HG03460 (cell line): ENCODE data around the gene RASSF5.

Experiments used
- ATAC-seq: cut with Tn5 transposase; IDR thresholded peaks from one replicate; pipeline ENCODE4 v1.9.1; 2021; ENCODE audit not compliant: unreplicated experiment

RASSF5 gene

GRCh38 chr1:206507284-206508129 lies at the start of gene RASSF5:
TSS of gene RASSF5 (plus strand) at chr1:206507531. CDS start at chr1:206507603, 72 bp downstream.
- ATAC-seq, result peak; percentile 50

GRCh38 chr1:206459703-206460102 lies 47.6 kb upstream of the RASSF5 start:
- ATAC-seq, result no peak

- ATAC-seq, result no peak
Measured at GRCh38 chr1:206460836-206461426, 46.4 kb upstream of the RASSF5 start.

GRCh38 chr1:206461602-206462455 lies 45.5 kb upstream of the RASSF5 start:
- ATAC-seq, result no peak

GRCh38 chr1:206463137-206463536 lies 44.2 kb upstream of the RASSF5 start:
- no peak for ATAC-seq

- no peak for ATAC-seq
Measured at GRCh38 chr1:206463911-206464310, 43.4 kb upstream of the RASSF5 start.

- ATAC-seq, result no peak
Measured at GRCh38 chr1:206464456-206464964, 42.8 kb upstream of the RASSF5 start.

GRCh38 chr1:206465951-206466350 lies 41.4 kb upstream of the RASSF5 start:
- ATAC-seq, result no peak

GRCh38 chr1:206466840-206467649 lies 40.3 kb upstream of the RASSF5 start:
- ATAC-seq, result no peak

- ATAC-seq, result no peak
Measured at GRCh38 chr1:206467915-206468314, 39.4 kb upstream of the RASSF5 start.

GRCh38 chr1:206468571-206468970 lies 38.8 kb upstream of the RASSF5 start:
- no peak for ATAC-seq

- ATAC-seq, result no peak
Measured at GRCh38 chr1:206469411-206469932, 37.9 kb upstream of the RASSF5 start.

- peak; percentile 51 for ATAC-seq
Measured at GRCh38 chr1:206469933-206470691, 37.2 kb upstream of the RASSF5 start, which contains the start of gene IKBKE. TSS of gene IKBKE (plus strand) at chr1:206470476. CDS start at chr1:206473228, 2,752 bp downstream.

GRCh38 chr1:206470692-206471414 lies 36.5 kb upstream of the RASSF5 start:
- ATAC-seq, result peak; percentile 30

- ATAC-seq, result peak; percentile 28
Measured at GRCh38 chr1:206471415-206471801, 35.9 kb upstream of the RASSF5 start.

- no peak for ATAC-seq
Measured at GRCh38 chr1:206472024-206472423, 35.3 kb upstream of the RASSF5 start.

GRCh38 chr1:206472454-206472853 lies 34.9 kb upstream of the RASSF5 start:
- ATAC-seq, result no peak

- ATAC-seq, result no peak
Measured at GRCh38 chr1:206472886-206473285, 34.4 kb upstream of the RASSF5 start.

GRCh38 chr1:206476058-206476457 lies 31.3 kb upstream of the RASSF5 start:
- ATAC-seq, result no peak
